Thymus (tissue), 11 donors: ENCODE results near the gene CTSW. TPM values are rescaled to one million over a fixed set of nuclear protein-coding genes. Genes with fewer than 3 reads are reported as not detected.

Experiments
- DNase-seq, 9 donors: peaks; one replicate each; pipeline ENCODE4 v3.0.0-alpha.2; 2013; ENCODE audit warnings: low spot score in 9 of 9, low read depth in 6 of 9, missing footprints in 1 of 9
- H3K27ac ChIP-seq, 2 donors: one replicate each; pipeline ENCODE4 v1.5.1; 2013; ENCODE audit warnings: control low read depth in 1 of 2, low read depth in 1 of 2, low read length in 1 of 2, mild to moderate bottlenecking in 1 of 2, moderate library complexity in 1 of 2
- H3K27me3 ChIP-seq, 2 donors: one replicate each; pipeline ENCODE4 v1.5.1; 2013; ENCODE audit warnings: low read length in 1 of 2; ENCODE audit not compliant: control insufficient read depth in 2 of 2, insufficient read depth in 1 of 2
- H3K36me3 ChIP-seq, 2 donors: one replicate each; pipeline ENCODE4 v1.5.1; 2013; ENCODE audit warnings: low read length in 1 of 2, mild to moderate bottlenecking in 1 of 2, moderate library complexity in 1 of 2; ENCODE audit not compliant: control insufficient read depth in 2 of 2, insufficient read depth in 2 of 2
- H3K4me1 ChIP-seq, 2 donors: one replicate each; pipeline ENCODE4 v1.5.1; 2013; ENCODE audit warnings: low read length in 2 of 2; ENCODE audit not compliant: control insufficient read depth in 2 of 2, insufficient read depth in 2 of 2
- H3K4me3 ChIP-seq, 2 donors: one replicate each; pipeline ENCODE4 v1.5.1; 2013; ENCODE audit warnings: low read length in 2 of 2, control low read depth in 1 of 2, mild to moderate bottlenecking in 1 of 2
- H3K9me3 ChIP-seq, 2 donors: one replicate each; pipeline ENCODE4 v1.5.1; 2013; ENCODE audit warnings: low read length in 1 of 2, mild to moderate bottlenecking in 1 of 2; ENCODE audit not compliant: control insufficient read depth in 2 of 2, insufficient read depth in 1 of 2
- WGBS: extraction: QIAGEN DNeasy Blood & Tissue Kit; methylation state at CpG from one replicate; pipeline ENCODE4 v1.1.7; 2013; 5-methylcytosine and 5-hydroxymethylcytosine counted together
- polyA plus RNA-seq: library from polyadenylated mRNA; stranded (reverse); fragments of 200-250 nt; gene quantifications from one replicate; pipeline ENCODE4 v1.2.3, GENCODE V29; 2013
- total RNA-seq: library from RNA; stranded (reverse); fragments of 120-200 nt; gene quantifications from one replicate; pipeline ENCODE4 v1.2.4, GENCODE V29; 2013
- donor health status: healthy.

CTSW gene
- total and polyA plus RNA-seq, 2 donors: 4.2 to 18.5 TPM

DNA sequence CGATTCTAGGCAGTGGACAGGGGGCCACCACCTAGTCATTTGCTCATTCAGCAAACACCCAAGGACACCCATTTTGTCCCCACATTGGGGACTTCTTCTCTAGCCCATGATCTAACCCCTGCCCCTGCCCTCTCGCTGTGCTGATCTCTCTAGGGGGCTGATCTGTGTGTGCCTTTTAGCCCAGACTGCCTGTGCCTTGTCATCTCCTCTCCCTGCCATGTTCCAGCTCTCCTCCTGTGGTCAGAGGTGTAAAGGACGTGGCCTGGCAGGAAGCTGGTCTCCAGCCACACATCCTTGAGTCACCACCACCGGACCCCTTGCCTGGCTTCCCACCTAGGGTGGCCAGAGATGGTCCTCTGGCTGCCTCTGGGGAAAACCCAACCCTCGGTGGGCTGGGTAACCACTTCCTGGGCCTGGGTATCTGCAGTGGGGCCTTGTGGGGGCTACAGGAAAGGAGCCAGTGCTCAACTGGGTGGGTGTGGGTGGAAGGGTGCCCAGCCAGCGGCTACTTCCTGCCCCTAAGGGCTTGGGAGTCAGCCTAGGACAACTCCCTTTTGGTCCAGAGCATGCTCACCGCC lies 1.3 kb downstream of the CTSW start:
- Histone ChIP-seq H3K36me3 (peaks cover 23 to 40% of the 10 kb centered on the region in 2 donors), H3K4me1 (peaks cover 0 to 25% of the 10 kb centered on the region in 2 donors), H3K4me3 (no peak overlapping the region), H3K9me3 (peaks cover 0 to 5% of the 10 kb centered on the region in 2 donors), H3K27me3 (no peaks in the 10 kb centered on the region), H3K27ac (no peak overlapping the region)
- no peak for DNase-seq
- WGBS: 47% methylated on average over 7 of the region's 7 CpGs

DNA sequence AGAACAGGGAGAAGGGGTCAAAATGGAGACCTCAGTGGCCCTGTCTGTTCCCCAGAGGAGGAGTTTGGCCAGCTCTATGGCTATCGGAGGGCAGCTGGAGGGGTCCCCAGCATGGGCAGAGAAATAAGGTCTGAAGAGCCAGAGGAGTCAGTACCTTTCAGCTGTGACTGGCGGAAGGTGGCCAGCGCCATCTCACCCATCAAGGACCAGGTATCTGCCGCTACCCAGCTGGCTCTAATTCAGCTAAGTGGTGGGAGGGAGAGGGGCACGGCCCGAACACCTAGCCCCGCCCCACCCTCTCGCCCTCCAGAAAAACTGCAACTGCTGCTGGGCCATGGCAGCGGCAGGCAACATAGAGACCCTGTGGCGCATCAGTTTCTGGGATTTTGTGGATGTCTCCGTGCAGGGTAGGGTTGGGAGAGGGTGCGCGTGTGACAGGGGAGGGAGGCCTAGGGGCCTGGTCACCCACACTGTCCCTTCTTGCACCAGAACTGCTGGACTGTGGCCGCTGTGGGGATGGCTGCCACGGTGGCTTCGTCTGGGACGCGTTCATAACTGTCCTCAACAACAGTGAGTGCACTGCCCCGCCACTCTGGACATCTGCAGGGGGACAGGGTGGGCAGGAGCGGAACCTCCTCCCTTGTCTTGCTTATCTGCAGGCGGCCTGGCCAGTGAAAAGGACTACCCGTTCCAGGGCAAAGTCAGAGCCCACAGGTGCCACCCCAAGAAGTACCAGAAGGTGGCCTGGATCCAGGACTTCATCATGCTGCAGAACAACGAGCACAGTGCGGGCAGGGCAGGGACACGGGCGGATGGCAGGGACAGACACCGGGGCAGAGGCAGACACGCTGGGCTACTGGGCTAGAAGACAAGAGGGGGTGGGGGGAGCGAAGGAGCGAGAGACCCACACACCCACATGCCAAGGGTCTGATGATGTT lies 2.8 kb downstream of the CTSW start:
- Histone ChIP-seq H3K27ac (no peak overlapping the region), H3K36me3 (peaks cover 26 to 50% of the 10 kb centered on the region in 2 donors), H3K4me1 (peaks cover 0 to 29% of the 10 kb centered on the region in 2 donors), H3K4me3 (no peak overlapping the region), H3K9me3 (peaks cover 0 to 5% of the 10 kb centered on the region in 2 donors), H3K27me3 (no peaks in the 10 kb centered on the region)
- 98% methylated on average over 30 of the region's 30 CpGs for WGBS
- no peak for DNase-seq

GRCh38 chr11:65883058-65883761 lies 3.6 kb downstream of the CTSW start:
- Histone ChIP-seq H3K9me3 (peaks cover 0 to 12% of the 10 kb centered on the region in 2 donors), H3K4me1 (peaks cover 0 to 37% of the 10 kb centered on the region in 2 donors), H3K27ac (no peak overlapping the region), H3K27me3 (no peaks in the 10 kb centered on the region), H3K36me3 (peaks cover 26 to 50% of the 10 kb centered on the region in 2 donors), H3K4me3 (no peak overlapping the region)
- DNase-seq: no peak
- 96% methylated on average over 13 of the region's 13 CpGs for WGBS

DNA sequence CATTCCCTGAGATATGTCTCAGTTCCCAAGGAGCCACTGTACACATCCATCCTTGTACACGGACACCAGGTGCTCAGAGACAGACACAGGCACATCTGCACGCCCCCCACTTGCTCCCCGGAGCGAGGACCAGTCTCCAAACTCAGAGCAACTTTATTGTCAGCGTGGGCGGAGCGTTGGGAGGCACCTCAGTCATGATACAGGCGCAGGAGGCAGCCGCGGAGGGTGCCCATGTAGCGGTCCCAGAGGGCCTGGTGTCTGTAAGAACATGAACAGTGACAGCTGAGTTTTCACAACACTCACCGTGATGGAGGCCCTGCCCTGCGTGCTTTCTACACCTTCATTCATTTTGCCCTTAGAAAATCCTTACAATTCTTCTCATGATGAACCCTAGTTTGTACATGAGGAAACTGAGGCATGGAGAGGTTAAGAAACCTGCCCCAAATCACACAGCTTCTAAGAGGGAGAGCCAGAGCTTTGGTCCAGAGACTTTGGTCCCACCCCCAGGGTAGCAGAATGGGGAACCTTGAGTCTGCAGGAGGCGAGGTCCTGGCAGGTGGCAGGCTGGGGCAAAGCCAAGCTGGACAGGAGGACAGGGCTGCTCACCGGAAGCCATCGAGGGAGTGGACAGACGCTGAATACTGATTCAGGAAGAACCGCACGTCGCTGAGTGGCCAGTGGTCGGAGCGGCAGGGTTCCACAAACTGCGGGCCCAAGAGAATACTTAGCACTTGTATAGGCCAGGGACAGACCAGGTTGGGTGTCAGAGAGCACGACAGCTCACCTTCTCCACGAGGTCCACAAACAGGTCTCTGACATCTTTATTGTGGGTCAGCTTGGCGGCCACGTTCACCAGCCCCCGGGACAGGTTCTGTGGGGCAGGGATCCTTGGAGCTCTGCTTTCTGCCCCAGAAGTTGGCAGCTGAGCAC lies 4.4 kb downstream of the CTSW start:
- no peak for DNase-seq
- WGBS: 95% methylated on average over 28 of the region's 28 CpGs
- H3K36me3 ChIP-seq: peaks cover 26 to 50% of the 10 kb centered on the region in 2 donors

DNA sequence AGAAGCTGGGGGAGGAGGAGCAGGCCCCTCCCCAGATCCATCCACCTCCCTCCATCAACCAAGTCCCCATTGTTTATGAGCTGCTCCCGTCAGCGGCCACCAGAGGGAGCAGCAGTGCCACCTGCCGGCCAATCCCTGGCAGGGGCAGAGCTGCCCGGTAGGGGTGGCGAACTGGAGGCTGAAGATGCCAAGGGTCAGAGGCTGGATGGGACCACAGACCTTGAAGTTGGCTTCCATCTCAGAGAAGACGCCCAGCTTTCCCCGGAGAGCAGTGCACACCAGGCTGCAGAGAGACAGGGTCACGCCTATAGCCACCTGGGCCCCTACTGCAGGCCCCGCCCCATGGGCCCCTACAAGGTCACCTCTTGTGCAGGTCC lies 5.1 kb downstream of the CTSW start:
- Histone ChIP-seq H3K9me3 (peaks cover 0 to 12% of the 10 kb centered on the region in 2 donors), H3K27me3 (no peaks in the 10 kb centered on the region), H3K27ac (no peak overlapping the region), H3K36me3 (peaks cover 26 to 50% of the 10 kb centered on the region in 2 donors), H3K4me1 (peaks cover 7 to 42% of the 10 kb centered on the region in 2 donors), H3K4me3 (no peak overlapping the region)
- WGBS: 29% methylated on average over 9 of the region's 9 CpGs
- DNase-seq: peak in 4 of 9 donors; percentile 76 to 85 (median 80)

More for the DNA sequence above, 4.4 kb downstream of the CTSW start:
- H3K4me3 ChIP-seq: no peak overlapping the region
- peaks cover under 1 to 42% of the 10 kb centered on the region in 2 donors for H3K4me1 ChIP-seq
- H3K27me3 ChIP-seq: no peaks in the 10 kb centered on the region
- H3K27ac ChIP-seq: no peak overlapping the region
- H3K9me3 ChIP-seq: peaks cover 0 to 12% of the 10 kb centered on the region in 2 donors

DNA sequence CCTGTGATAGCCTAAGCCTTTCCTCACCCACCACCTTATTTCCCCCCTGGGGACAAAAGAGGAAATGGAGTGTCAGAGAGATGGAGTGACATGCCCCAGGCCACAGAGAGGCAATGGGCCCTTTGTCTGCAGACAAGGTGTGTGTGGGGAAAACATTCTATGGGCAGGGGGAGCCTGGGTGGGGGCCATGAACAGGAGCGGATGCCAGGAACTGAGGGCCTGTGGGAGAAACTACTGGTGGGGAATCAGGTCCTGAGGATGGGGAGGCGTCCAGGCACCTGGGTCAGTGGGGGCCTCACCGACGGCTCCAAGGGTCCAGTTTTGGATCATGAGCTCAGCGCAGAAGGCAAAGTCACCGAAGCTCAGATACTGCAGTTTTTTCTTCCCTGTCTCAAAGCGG lies 5.6 kb downstream of the CTSW start:
- Histone ChIP-seq H3K9me3 (peaks cover 0 to 12% of the 10 kb centered on the region in 2 donors), H3K27me3 (no peaks in the 10 kb centered on the region), H3K36me3 (peaks cover 26 to 50% of the 10 kb centered on the region in 2 donors), H3K4me3 (no peak overlapping the region), H3K27ac (no peak overlapping the region), H3K4me1 (peaks cover 11 to 44% of the 10 kb centered on the region in 2 donors)
- DNase-seq: no peak
- 97% methylated on average over 7 of the region's 7 CpGs for WGBS

DNA sequence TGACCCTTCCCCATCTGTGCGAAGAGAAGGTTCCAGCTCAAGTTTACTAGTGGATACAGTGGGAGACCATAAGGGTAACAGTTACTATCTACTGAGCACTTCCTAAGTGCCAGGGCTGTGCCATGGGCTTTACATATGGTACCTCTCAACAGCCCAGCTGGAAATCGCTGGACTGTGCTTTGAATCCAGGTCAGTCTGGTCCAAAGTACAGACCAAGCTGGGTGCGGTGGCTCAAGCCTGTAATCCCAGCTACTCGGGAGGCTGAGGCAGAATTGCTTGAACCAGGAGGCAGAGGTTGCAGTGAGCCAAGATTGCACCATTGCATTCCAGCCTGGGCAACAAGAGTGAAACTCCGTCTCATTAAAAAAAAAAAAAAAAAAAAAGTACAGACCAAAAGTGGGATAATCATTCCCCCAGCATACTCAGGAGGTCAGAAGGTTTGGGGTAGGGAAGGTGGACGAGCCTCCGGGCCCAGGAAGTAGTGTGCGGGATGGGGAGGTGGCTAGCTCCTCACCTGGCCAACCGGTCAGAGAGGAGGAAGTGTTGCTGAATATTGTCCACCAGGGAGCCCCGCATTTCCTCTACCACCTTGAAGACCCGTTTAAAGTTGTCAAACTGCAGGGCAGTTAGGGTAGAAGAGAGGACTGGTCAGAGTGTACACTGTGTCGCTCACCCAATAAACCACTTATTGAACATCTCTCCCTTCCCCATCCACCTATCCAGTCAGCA lies 6.3 kb downstream of the CTSW start:
- Histone ChIP-seq H3K4me1 (peaks cover 12 to 43% of the 10 kb centered on the region in 2 donors), H3K36me3 (peaks cover 26 to 50% of the 10 kb centered on the region in 2 donors), H3K27me3 (no peaks in the 10 kb centered on the region), H3K4me3 (no peak overlapping the region), H3K9me3 (peaks cover 0 to 7% of the 10 kb centered on the region in 2 donors), H3K27ac (no peak overlapping the region)
- DNase-seq: no peak
- WGBS: 95% methylated on average over 12 of the region's 12 CpGs
